Measurements from ENCODE around the gene IGSF9. TPM values are rescaled to one million over a fixed set of nuclear protein-coding genes. Genes with fewer than 3 reads are reported as not detected.

Gene IGSF9
- polyA plus RNA-seq, 10 donors, result 0.24 to 8.3 (median 0.53) TPM

DNA sequence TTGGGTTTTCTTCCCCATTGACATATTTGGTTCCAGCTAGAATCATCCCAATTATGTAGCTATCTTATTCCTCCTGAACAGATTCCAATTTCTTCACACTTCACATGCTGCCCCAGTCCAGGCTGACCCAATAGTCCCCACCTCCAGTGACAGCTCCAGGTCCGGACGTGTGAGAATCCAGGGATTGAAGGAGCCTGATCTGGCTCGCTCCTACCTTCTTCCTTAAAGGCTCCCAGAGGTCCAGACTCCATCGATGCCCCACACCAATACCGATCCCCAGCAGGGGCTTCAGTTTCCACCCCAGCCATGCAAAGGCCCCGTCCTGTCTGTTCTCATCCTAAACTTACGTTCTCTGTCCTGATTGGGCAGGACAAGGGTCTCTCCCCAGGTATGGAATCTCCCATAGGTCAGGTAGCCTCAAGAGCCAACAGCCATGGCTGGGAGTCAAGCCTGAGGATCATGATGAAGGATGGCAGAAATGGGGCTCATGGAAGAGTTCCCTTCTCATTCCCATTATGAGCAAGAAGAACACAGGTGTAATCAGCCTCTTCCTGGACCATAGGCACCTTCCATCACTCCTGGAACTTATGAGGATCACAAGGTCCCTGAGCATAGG lies 29.0 kb upstream of the IGSF9 start:
- no peak for DNase-seq

DNA sequence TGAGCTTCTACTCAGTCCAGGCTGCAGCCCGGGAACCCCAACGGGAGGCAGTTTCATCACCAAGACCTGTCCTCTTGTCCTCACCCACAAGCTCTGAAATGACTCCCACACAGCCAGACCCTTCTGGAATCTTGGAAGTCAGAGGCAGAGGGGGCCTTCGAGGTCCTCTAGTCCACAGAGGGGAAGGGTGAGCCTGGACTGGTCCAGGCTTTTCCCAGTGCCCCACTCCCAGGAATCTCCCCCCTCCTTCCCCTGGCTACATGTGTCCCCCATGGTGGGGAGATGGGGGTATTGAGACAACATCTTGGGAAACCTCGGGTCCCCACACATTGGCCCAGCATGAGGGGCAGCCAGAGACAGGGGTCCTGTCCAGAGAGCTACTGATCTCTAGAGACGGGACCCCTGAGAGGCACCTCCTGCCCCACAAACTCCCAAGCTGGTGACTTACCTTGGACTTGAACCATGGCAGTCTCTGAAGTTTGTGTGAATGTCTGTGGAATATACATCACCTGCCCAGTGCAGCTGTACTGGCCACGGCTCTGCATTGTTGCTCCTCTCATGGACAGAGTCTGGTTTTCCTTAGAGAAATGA lies 28.0 kb upstream of the IGSF9 start:
- DNase-seq, result no peak

DNA sequence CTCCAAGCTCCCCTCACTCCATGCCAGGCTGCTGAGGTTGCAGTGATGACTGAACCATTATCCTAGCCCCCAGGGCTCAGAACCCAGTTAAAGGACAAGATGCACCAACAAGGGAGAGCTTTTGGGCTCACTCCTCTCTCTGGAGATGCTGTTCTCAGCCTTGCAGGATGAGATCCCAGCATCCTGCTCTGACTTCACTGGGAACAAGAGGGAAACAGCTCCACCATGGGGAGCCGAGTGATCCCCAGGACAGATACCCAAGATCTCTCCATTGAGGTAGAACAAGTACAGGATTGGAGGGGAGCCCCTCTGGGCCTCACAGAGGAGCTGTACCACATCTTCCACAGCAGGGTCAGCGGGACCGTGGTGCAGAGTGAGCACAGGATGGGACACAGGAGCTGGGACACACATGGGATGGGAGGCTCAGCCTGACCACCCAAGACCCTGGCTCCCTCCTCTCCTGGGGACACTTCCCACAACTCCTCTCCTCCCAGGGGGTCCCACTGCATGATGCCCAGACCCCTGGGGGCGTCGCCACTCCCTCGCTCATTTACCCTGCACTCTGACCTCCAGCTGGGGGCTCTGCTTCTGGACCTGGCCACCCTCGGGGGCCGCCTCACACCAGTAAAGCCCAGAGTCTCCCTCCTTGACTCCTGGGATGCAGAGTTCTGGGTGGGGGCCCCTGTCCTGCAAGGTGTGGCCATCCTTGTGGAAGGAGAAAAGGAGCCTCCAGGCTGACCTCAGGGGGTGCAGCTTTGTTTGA lies 27.2 kb upstream of the IGSF9 start:
- DNase-seq, result no peak

- DNase-seq, result no peak
These were observed 25.5 kb upstream of the IGSF9 start for GRCh38 chr1:159970932-159971342.

DNA sequence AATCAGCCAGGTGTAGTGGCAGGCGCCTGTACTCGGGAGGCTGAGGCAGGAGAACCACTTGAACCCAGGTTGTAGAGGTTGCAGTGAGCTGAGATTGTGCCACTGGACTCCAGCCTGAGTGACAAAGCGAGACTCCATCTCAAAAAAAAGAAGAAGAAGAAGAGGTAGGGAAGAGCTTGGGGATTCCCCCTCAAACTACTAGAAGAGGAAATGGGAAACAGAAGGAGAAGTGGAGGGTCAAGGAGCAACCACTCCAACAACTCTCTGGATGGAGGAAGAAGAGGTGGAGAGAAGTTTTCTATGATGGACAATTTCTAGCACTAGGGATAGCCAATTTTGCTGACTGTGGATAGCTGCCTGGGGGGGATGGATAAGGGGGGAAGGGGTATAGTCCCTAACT lies 23.5 kb upstream of the IGSF9 start:
- no peak for DNase-seq

DNA sequence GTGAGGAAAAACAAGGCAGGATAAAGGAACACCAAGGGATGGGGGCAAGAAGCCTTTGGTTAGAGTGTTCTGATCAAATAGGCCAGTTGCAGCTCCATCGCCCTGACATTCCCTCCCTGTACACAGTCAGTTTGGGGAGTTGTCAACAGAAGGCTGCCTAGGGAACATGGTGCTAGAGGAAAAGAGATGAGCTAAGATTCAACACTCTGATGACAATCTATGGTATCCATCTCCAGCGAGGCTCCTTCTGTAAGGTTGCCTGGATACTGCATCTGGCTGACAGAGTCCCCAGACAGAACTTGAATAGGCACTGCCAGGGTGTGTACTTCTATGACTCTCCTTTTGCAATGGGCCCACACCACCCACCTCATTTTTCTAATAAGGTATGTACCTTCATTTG lies 19.9 kb upstream of the IGSF9 start:
- DNase-seq, result no peak

DNA sequence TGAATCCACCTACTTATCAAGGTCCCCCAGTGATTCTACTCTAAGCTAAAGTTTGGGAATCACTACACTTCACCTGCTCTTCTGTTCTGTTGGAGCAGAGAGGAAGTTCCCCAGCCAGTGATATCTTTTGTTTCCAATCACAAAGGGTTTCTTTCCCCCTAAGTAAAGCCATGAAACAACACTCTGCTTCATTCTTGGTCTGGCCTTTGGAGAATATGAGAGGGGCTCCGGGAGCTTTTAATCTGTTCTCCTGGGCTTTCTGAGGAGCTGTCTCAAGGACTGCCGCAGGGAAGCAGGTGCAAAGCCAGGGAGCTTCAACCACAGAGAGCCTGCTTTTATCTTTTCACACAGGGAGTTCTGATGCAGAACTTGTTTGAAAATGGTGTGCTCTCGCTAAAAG lies 18.7 kb upstream of the IGSF9 start:
- no peak for DNase-seq

- DNase-seq, result no peak
These were observed 16.8 kb upstream of the IGSF9 start for GRCh38 chr1:159962176-159962575.

- DNase-seq, result peak in 1 of 3 donors; percentile 30
These were observed 16.2 kb upstream of the IGSF9 start for GRCh38 chr1:159961636-159962035.

DNA sequence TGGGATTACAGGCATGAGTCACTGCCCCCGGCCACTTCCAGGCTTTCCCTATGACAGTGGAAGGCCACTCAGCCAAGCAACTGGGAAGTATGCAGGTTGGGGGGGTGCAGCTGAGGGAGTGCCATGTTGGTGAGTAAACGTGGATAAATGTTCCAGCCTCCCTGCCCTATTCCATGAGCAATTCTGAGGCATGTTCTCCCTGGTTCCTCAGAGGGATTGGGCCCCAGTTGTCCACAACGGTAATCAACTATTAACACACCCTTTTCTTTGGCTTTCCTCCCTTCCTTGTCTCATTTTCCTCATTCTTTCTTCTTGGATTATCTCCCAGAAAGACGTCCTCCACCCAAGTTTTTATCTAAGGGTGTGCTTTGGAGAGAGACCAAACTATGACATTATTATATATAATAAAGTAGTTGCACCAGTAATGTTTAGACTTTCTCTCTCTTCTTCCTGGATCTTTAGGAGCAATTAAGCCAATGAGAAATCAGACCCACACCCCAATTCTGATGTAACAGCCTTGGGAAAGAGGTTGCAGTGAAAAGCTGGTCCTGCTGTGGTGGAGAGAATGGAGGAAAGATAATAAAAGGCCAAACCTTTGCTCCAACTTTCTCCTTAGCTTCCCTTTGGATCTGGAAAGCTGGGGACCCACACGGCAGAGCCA lies 15.4 kb upstream of the IGSF9 start:
- peak; percentile 77 to 89 (median 86) for DNase-seq

DNA sequence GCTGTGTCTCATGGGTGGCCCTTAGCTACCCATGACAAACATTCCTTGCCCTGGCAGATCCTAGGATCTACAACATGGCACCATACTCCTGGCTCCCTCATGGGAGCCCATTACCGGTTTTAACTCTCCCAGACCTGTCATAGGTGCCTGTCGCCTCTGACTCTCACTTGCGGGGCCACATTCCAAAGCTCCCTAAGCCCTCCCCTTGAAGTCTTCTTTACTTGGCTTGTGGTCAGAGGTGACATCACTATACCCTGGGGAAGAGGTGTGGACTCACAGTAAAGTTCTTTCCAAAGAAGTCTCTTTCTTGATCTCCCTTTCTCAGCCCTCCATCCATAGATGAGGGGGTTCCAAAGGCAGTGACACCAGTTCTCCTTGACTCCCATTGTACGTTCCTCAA lies 14.0 kb upstream of the IGSF9 start:
- peak; percentile 20 to 62 (median 52) for DNase-seq

GRCh38 chr1:159958719-159959380 lies 13.4 kb upstream of the IGSF9 start:
- DNase-seq, result no peak

GRCh38 chr1:159957824-159958268 lies 12.4 kb upstream of the IGSF9 start:
- no peak for DNase-seq

- DNase-seq, result no peak
These were observed 10.0 kb upstream of the IGSF9 start for GRCh38 chr1:159955456-159955855.

- peak in 1 of 3 donors; percentile 27 for DNase-seq
These were observed 8.4 kb upstream of the IGSF9 start, which contains the start of gene SLAMF9 for GRCh38 chr1:159953536-159954515. TSS of gene SLAMF9 (minus strand) at chr1:159954237. CDS start at chr1:159954137, 100 bp downstream.

- DNase-seq, result no peak
These were observed 7.5 kb upstream of the IGSF9 start for GRCh38 chr1:159952932-159953331.

- DNase-seq, result no peak
These were observed 6.1 kb upstream of the IGSF9 start for GRCh38 chr1:159951551-159951950.

DNA sequence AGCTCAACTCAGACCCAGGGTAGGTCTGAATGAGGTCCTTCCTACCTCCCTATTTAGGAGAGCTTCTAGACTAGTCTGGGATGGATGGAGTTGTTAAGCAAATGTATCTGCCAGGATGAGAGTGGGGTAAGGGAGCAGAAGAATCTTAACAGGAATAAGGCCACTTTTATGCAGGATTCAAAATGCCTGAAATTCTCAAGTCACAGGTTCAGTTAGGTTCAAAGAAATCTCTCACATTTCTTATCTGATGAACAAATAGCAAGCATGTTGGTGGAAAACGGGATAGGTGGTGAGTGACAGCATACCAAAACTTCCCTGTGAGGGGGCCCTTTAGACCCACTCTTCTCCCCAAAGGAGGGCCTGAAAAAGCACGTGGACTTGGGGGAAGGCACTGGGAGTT lies 5.6 kb upstream of the IGSF9 start:
- no peak for DNase-seq

- DNase-seq, result no peak
These were observed 4.6 kb upstream of the IGSF9 start for GRCh38 chr1:159949981-159950381.

- DNase-seq, result no peak
These were observed 3.7 kb upstream of the IGSF9 start for GRCh38 chr1:159949123-159949522.

- DNase-seq, result no peak
These were observed 2.5 kb upstream of the IGSF9 start for GRCh38 chr1:159947942-159948341.

Measured in muscle of back (tissue), 11 donors.